ENCODE measurements around the gene KIAA1755.

Gene KIAA1755

GRCh38 chr20:38196076-38196475, 64.5 kb downstream of the KIAA1755 start:
- H3K9me3 ChIP-seq (ENCODE audit: insufficient read depth, low read depth, low read length) = no peaks in the 10 kb centered on the region
- H2AFZ ChIP-seq (ENCODE audit: low read length) = no peak overlapping the region
- no peaks in the 10 kb centered on the region for H4K20me1 ChIP-seq (ENCODE audit: insufficient read depth, low read length, poor library complexity, severe bottlenecking)
- no peaks in the 10 kb centered on the region for H3K4me1 ChIP-seq (ENCODE audit: insufficient read depth, low read length, poor library complexity, severe bottlenecking)
- no peaks in the 10 kb centered on the region for H3K9me2 ChIP-seq (replicated peaks; ENCODE audit: low read depth, low read length)
- no peaks in the 10 kb centered on the region for H3F3A ChIP-seq (ENCODE audit: low read depth)
- H3K36me3 ChIP-seq (ENCODE audit: insufficient read depth, low read length) = no peaks in the 10 kb centered on the region
- H3K4me3 ChIP-seq (ENCODE audit: low read length, poor library complexity, severe bottlenecking) = no peak overlapping the region
- no peaks in the 10 kb centered on the region for H3K79me2 ChIP-seq (ENCODE audit: insufficient read depth, low read length)
- H3K9ac ChIP-seq (ENCODE audit: low read depth, low read length, poor library complexity, severe bottlenecking) = no peak overlapping the region
- H3K27me3 ChIP-seq (ENCODE audit: insufficient read depth, low read length, poor library complexity, severe bottlenecking) = no peaks in the 10 kb centered on the region
- H3K4me2 ChIP-seq (ENCODE audit: low read depth, low read length, poor library complexity, severe bottlenecking) = no peak overlapping the region
- TF ChIP-seq CTCF (conservative IDR thresholded peaks at IDR 0.05; ENCODE audit: low read length) (no peak), EZH2phosphoT487 (IDR thresholded peaks at IDR 0.05; ENCODE audit: borderline replicate concordance) (no peak)

GRCh38 chr20:38195521-38195920, 65.0 kb downstream of the KIAA1755 start:
- Histone ChIP-seq H3K4me1 (ENCODE audit: insufficient read depth, low read length, poor library complexity, severe bottlenecking) (no peaks in the 10 kb centered on the region), H3K9me2 (replicated peaks; ENCODE audit: low read depth, low read length) (no peaks in the 10 kb centered on the region), H3K9me3 (ENCODE audit: insufficient read depth, low read depth, low read length) (no peaks in the 10 kb centered on the region), H3K4me2 (ENCODE audit: low read depth, low read length, poor library complexity, severe bottlenecking) (no peak overlapping the region), H2AFZ (ENCODE audit: low read length) (no peak overlapping the region), H3K79me2 (ENCODE audit: insufficient read depth, low read length) (no peaks in the 10 kb centered on the region), H4K20me1 (ENCODE audit: insufficient read depth, low read length, poor library complexity, severe bottlenecking) (no peaks in the 10 kb centered on the region), H3K9ac (ENCODE audit: low read depth, low read length, poor library complexity, severe bottlenecking) (no peak overlapping the region), H3K36me3 (ENCODE audit: insufficient read depth, low read length) (no peaks in the 10 kb centered on the region), H3K4me3 (ENCODE audit: low read length, poor library complexity, severe bottlenecking) (no peak overlapping the region), H3K27me3 (ENCODE audit: insufficient read depth, low read length, poor library complexity, severe bottlenecking) (no peaks in the 10 kb centered on the region), H3F3A (ENCODE audit: low read depth) (no peaks in the 10 kb centered on the region)
- TF ChIP-seq EZH2phosphoT487 (IDR thresholded peaks at IDR 0.05; ENCODE audit: borderline replicate concordance) (no peak), CTCF (conservative IDR thresholded peaks at IDR 0.05; ENCODE audit: low read length) (no peak)

- Histone ChIP-seq H3K4me1 (ENCODE audit: insufficient read depth, low read length, poor library complexity, severe bottlenecking) (no peaks in the 10 kb centered on the region), H3K9ac (ENCODE audit: low read depth, low read length, poor library complexity, severe bottlenecking) (no peak overlapping the region), H4K20me1 (ENCODE audit: insufficient read depth, low read length, poor library complexity, severe bottlenecking) (no peaks in the 10 kb centered on the region), H2AFZ (ENCODE audit: low read length) (no peak overlapping the region), H3K9me3 (ENCODE audit: insufficient read depth, low read depth, low read length) (no peaks in the 10 kb centered on the region), H3K79me2 (ENCODE audit: insufficient read depth, low read length) (no peaks in the 10 kb centered on the region), H3K4me3 (ENCODE audit: low read length, poor library complexity, severe bottlenecking) (no peak overlapping the region), H3K27me3 (ENCODE audit: insufficient read depth, low read length, poor library complexity, severe bottlenecking) (no peaks in the 10 kb centered on the region), H3K36me3 (ENCODE audit: insufficient read depth, low read length) (no peaks in the 10 kb centered on the region), H3F3A (ENCODE audit: low read depth) (no peaks in the 10 kb centered on the region), H3K9me2 (replicated peaks; ENCODE audit: low read depth, low read length) (no peaks in the 10 kb centered on the region), H3K4me2 (ENCODE audit: low read depth, low read length, poor library complexity, severe bottlenecking) (no peak overlapping the region)
- no peak for TF ChIP-seq EZH2phosphoT487 (IDR thresholded peaks at IDR 0.05; ENCODE audit: borderline replicate concordance)
Observed at GRCh38 chr20:38194971-38195504, 65.5 kb downstream of the KIAA1755 start.

GRCh38 chr20:38193586-38194105, 66.9 kb downstream of the KIAA1755 start:
- TF ChIP-seq EZH2phosphoT487 (IDR thresholded peaks at IDR 0.05; ENCODE audit: borderline replicate concordance) (no peak), CTCF (conservative IDR thresholded peaks at IDR 0.05; ENCODE audit: low read length) (no peak)
- no peaks in the 10 kb centered on the region for H3K79me2 ChIP-seq (ENCODE audit: insufficient read depth, low read length)
- no peak overlapping the region for H3K9ac ChIP-seq (ENCODE audit: low read depth, low read length, poor library complexity, severe bottlenecking)
- no peaks in the 10 kb centered on the region for H3K4me1 ChIP-seq (ENCODE audit: insufficient read depth, low read length, poor library complexity, severe bottlenecking)
- H2AFZ ChIP-seq (ENCODE audit: low read length) = no peak overlapping the region
- no peaks in the 10 kb centered on the region for H3K27me3 ChIP-seq (ENCODE audit: insufficient read depth, low read length, poor library complexity, severe bottlenecking)
- H3K4me2 ChIP-seq (ENCODE audit: low read depth, low read length, poor library complexity, severe bottlenecking) = no peak overlapping the region
- H3K36me3 ChIP-seq (ENCODE audit: insufficient read depth, low read length) = no peaks in the 10 kb centered on the region
- H3K9me2 ChIP-seq (replicated peaks; ENCODE audit: low read depth, low read length) = no peaks in the 10 kb centered on the region
- H3F3A ChIP-seq (ENCODE audit: low read depth) = no peaks in the 10 kb centered on the region
- no peaks in the 10 kb centered on the region for H3K9me3 ChIP-seq (ENCODE audit: insufficient read depth, low read depth, low read length)
- no peaks in the 10 kb centered on the region for H4K20me1 ChIP-seq (ENCODE audit: insufficient read depth, low read length, poor library complexity, severe bottlenecking)
- no peak overlapping the region for H3K4me3 ChIP-seq (ENCODE audit: low read length, poor library complexity, severe bottlenecking)
